TTC549 (cell line): Measurements from ENCODE around the gene ZNF655.

Experiments used
- FAIRE-seq: peaks from 2 replicates; lab custom pipeline; 2012; peaks lifted over from hg19 to GRCh38; lab: Jason Lieb, UNC

The ZNF655 gene

GRCh38 chr7:99607548-99607947 lies 49.1 kb downstream of the ZNF655 start:
- FAIRE-seq, result no peak

- FAIRE-seq, result no peak
These were observed 56.1 kb downstream of the ZNF655 start for GRCh38 chr7:99614495-99614894.

GRCh38 chr7:99615989-99616358 lies 57.5 kb downstream of the ZNF655 start:
- FAIRE-seq, result no peak

GRCh38 chr7:99616359-99617191 lies 58.1 kb downstream of the ZNF655 start, which contains the start of gene ZSCAN25:
TSS of gene ZSCAN25 (plus strand) at chr7:99616946. CDS start at chr7:99619607, 2,661 bp downstream.
- FAIRE-seq, result no peak

GRCh38 chr7:99617192-99617781 lies 58.8 kb downstream of the ZNF655 start:
- no peak for FAIRE-seq

GRCh38 chr7:99618726-99619125 lies 60.3 kb downstream of the ZNF655 start:
- no peak for FAIRE-seq

- no peak for FAIRE-seq
These were observed 61.2 kb downstream of the ZNF655 start for GRCh38 chr7:99619571-99620130.

GRCh38 chr7:99621271-99621670 lies 62.8 kb downstream of the ZNF655 start:
- FAIRE-seq, result no peak

- no peak for FAIRE-seq
These were observed 64.2 kb downstream of the ZNF655 start for GRCh38 chr7:99622596-99622995.

- no peak for FAIRE-seq
These were observed 64.8 kb downstream of the ZNF655 start for GRCh38 chr7:99623091-99623693.

- no peak for FAIRE-seq
These were observed 65.4 kb downstream of the ZNF655 start for GRCh38 chr7:99623702-99624447.

- no peak for FAIRE-seq
These were observed 66.0 kb downstream of the ZNF655 start for GRCh38 chr7:99624484-99624883.

- no peak for FAIRE-seq
These were observed 66.9 kb downstream of the ZNF655 start for GRCh38 chr7:99625321-99625720.

- FAIRE-seq, result no peak
These were observed 67.5 kb downstream of the ZNF655 start for GRCh38 chr7:99625961-99626360.
